GM19397 (cell line): Measurements from ENCODE around the gene SLC35D2.
"Not testable (repeated sequence)": the region's sequence is repeated elsewhere in the genome, so short reads cannot be mapped to it uniquely, and the experiment has no call there.

Experiments
- ATAC-seq: cut with Tn5 transposase; IDR thresholded peaks from one replicate; pipeline ENCODE4 v1.9.1; 2021; ENCODE audit warnings: mild to moderate bottlenecking, moderate library complexity; ENCODE audit not compliant: unreplicated experiment

The SLC35D2 gene

DNA sequence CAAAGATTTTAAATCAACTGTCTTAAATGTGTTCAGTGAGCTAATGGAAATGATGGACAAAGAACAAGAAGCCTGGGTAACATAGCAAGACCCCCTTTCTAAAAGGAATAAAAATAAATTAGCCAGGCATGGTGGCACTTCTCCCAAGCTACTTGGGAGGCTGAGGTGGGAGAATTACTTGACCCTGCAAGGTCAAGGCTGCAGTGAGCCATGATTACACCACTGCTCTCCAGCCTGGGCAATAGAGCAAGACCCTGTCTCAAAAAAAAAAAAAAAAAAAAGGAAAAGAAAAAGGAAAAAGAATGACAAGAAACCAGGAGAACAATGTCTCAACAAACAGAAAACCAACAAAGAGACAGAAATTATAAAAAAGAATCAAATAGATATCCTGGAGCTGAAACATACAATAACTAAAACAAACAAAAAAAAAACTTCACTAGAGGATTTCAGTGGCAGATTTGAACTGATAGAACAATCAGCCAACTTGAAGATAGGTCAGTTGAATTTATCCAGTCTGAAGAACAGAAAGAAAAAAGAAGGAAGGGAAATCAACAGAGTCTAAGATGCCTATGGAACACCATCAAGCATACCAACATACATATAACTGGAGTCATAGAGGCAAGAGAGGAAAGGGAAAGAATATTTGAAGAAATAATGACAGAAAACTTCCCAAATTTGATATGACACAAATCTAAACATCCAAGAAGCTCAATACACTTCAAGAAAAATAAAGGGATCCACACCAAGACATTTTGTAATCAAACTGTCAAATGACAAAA lies 16.8 kb upstream of the SLC35D2 start:
- ATAC-seq, result no peak

DNA sequence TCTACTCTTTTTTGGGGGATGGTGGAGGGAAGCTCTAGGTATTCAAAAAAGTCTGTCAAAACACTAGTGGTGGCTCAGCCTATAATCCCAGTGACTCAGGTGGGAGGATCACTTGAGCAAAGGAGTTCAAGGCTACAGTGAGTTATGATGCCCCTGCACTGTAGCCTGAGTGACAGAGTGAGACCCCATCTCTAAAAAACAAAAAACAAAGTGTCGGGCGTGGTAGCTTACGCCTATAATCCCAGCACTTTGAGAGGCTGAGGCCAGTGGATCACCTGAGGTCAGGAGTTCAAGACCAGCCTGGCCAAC lies 15.8 kb upstream of the SLC35D2 start:
- ATAC-seq, result peak; percentile 28

DNA sequence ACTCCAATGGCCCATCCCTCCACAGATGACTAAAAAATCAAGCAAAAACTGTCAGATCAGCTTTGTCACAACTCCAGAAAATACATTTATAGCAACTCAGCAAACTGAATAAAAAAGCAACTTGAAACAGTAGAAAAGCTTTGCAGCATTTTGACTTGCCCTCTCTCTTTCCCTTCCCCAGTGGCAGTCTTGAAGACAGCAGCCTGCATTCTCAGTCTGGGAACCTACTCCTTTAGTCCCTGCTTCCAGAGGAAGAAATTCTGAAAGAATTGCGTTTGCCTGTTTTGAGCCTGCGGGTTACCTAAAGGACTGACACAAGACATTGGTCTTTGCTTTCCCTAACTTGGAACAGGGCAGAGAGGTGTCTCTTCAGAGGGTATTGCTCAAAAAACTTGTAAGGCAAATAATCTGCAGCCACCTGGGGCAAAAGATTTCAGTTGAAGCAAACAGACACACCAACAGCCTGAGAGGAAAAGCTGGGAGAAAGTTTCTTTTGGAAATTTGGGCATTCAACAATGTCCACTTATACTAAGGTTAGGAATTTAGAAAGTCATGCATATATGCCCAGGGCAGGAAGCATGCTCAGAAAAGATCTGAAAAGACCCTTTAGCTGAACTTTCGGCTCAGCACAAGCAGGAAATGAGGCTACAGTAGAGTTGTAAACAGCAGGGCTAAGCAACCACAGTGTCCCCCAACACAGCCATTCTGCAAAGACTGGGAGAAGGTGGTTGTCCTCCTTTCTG lies 15.2 kb upstream of the SLC35D2 start:
- peak; percentile 67 for ATAC-seq

DNA sequence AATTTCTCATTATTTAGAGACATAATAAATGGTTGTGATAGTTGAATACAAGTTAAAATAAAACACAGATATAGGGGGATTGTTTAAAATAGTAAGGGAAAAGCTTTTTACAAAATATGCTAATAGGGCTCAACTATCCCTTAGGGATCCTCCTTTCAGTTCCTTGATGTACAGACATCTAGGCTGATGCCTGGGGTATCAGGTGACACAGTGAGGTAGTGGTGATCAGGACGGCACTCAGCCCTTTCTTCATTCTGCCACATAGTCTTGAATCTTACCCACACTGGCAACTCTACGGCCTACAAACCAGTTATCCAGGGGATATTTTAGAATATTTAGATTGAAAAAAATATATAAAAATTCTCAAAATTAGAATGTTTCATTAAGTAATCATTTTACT lies 12.5 kb upstream of the SLC35D2 start:
- ATAC-seq, result no peak

- ATAC-seq, result no peak
Measured at GRCh38 chr9:96394832-96395496, 11.5 kb upstream of the SLC35D2 start.

- no peak for ATAC-seq
Measured at GRCh38 chr9:96392263-96392662, 8.8 kb upstream of the SLC35D2 start.

GRCh38 chr9:96391021-96391765 lies 7.7 kb upstream of the SLC35D2 start:
- no peak for ATAC-seq

GRCh38 chr9:96388144-96388543 lies 4.6 kb upstream of the SLC35D2 start:
- no peak for ATAC-seq

- no peak for ATAC-seq
Measured at GRCh38 chr9:96386157-96386556, 2.6 kb upstream of the SLC35D2 start.

DNA sequence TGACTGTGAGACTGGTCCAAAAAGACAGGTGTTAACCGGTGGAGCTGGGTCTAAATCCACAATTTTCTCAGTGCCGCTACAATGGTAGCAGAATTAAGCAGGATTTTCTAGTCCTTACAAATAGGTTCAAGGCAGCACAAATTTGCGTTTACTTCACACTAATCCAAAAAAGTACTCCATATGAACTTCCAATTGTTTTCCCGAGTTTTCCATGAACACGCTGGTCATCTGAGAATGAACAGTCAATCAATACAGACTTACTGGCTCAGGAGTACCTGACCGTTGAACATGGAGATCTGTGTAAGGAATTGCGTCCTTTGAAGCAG lies 709 bp downstream of the SLC35D2 start:
- ATAC-seq, result no peak

DNA sequence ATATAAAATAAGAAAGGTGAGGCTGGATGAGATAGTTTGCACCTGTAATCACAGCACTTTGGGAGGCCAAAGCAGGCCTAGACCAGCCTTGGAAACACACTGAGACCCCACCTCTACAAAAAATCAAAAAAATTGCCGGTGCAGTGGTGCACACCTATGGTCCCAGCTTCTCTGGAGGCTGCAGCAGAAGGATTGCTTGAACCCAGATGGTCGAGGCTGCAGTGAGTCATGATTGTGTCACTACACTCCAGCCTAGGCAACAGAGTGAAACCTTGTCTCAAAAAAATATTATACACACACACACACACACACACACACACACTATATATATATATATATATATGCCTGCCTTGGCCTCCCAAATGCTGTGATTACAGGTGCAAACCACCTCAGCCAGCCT lies 1.3 kb downstream of the SLC35D2 start:
- no peak for ATAC-seq

- ATAC-seq, result no peak
Measured at GRCh38 chr9:96381696-96382095, 1.8 kb downstream of the SLC35D2 start.

DNA sequence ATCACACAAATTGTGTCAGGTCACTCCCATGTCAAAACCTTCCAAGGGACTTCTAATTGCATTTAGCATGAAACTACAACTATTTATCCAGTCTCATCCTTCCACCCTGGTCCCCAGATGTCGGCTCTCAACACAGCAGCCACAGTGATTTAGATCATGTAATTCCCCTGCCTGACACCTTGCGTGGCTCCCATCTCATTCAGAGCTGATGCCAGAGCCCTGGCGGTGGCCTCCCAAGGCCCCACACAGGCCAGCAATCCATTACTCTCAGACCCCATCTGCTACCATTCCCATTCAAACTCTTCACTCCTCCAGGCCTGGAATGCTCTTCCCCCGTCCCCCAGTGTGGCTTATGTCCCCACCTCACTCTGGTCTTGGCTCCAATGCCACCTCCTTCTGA lies 2.4 kb downstream of the SLC35D2 start:
- no peak for ATAC-seq

GRCh38 chr9:96379461-96379860 lies 4.0 kb downstream of the SLC35D2 start:
- ATAC-seq, result no peak

- no peak for ATAC-seq
Measured at GRCh38 chr9:96378187-96378586, 5.3 kb downstream of the SLC35D2 start.

- ATAC-seq, result no peak
Measured at GRCh38 chr9:96376891-96377874, 6.3 kb downstream of the SLC35D2 start.

GRCh38 chr9:96375507-96375906 lies 8.0 kb downstream of the SLC35D2 start:
- not testable (repeated sequence) for ATAC-seq

- ATAC-seq, result no peak
Measured at GRCh38 chr9:96367943-96368342, 15.6 kb downstream of the SLC35D2 start.

DNA sequence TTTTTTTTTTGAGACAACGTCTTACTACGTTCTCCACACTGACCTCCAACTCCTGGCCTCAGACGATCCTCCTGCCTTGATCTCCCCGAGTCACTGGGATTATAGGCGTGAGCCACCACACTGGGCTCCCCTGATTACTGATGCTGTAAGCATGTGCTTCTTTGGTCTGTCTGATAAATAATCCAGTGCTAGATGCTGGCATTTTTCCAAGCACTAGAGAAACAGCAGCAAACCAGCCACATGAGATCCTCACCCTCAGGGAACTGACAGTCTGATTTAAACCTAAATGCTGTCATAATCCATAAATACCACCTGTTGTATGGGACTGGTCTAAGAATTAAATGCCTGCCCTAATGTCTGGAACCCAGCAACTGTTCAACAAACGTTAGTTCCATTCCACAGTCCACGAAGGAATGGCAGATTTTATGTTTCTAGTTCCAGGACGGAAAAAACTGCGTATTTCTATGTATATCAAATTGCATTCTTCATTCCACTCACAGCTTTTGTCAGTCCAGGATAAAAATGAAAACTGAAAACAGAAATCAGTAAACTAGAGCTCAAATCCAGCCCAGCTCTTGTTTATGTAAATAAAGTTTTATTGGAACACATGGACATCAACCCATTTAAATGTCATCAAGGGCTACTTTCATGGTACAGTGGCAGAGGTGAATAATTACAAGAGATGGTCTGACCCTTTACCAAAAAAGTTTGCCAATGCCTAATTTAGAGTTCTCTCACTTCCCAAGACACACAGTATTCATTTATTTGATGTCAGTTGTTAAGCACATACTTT lies 20.1 kb downstream of the SLC35D2 start:
- no peak for ATAC-seq
